GM18873 (cell line): ENCODE results near the gene PTPRE.

Experiments used
- ATAC-seq: cut with Tn5 transposase; IDR thresholded peaks from one replicate; pipeline ENCODE4 v1.9.1; 2021; ENCODE audit warnings: mild to moderate bottlenecking, moderate library complexity, moderate number of reproducible peaks; ENCODE audit not compliant: unreplicated experiment, low FRiP score

Gene PTPRE

GRCh38 chr10:128065881-128066534, 159.1 kb downstream of the PTPRE start:
- no peak for ATAC-seq

- ATAC-seq: no peak
Measured at GRCh38 chr10:128066870-128067382, 160.0 kb downstream of the PTPRE start.

- no peak for ATAC-seq
Measured at GRCh38 chr10:128067691-128068397, 160.9 kb downstream of the PTPRE start.

GRCh38 chr10:128068398-128069285, 161.7 kb downstream of the PTPRE start:
- peak; percentile 5 for ATAC-seq

GRCh38 chr10:128069351-128070051, 162.6 kb downstream of the PTPRE start:
- ATAC-seq: peak; percentile 52

- ATAC-seq: no peak
Measured at GRCh38 chr10:128070161-128070560, 163.3 kb downstream of the PTPRE start.

GRCh38 chr10:128070721-128071416, 164.0 kb downstream of the PTPRE start:
- no peak for ATAC-seq

- ATAC-seq: no peak
Measured at GRCh38 chr10:128071417-128071782, 164.5 kb downstream of the PTPRE start.

- ATAC-seq: no peak
Measured at GRCh38 chr10:128072046-128072445, 165.1 kb downstream of the PTPRE start.

GRCh38 chr10:128072941-128073645, 166.2 kb downstream of the PTPRE start:
- no peak for ATAC-seq

GRCh38 chr10:128073890-128074289, 167.0 kb downstream of the PTPRE start:
- ATAC-seq: no peak

GRCh38 chr10:128074589-128074988, 167.7 kb downstream of the PTPRE start:
- no peak for ATAC-seq

GRCh38 chr10:128077155-128077875, 170.4 kb downstream of the PTPRE start:
- ATAC-seq: no peak

GRCh38 chr10:128078136-128078969, 171.4 kb downstream of the PTPRE start:
- no peak for ATAC-seq

GRCh38 chr10:128080231-128080630, 173.3 kb downstream of the PTPRE start:
- ATAC-seq: no peak

GRCh38 chr10:128080641-128081040, 173.7 kb downstream of the PTPRE start:
- no peak for ATAC-seq

- ATAC-seq: no peak
Measured at GRCh38 chr10:128081222-128081621, 174.3 kb downstream of the PTPRE start.

- ATAC-seq: no peak
Measured at GRCh38 chr10:128081720-128082119, 174.8 kb downstream of the PTPRE start.
